HepG2 (cell line): ENCODE data around the gene SLC25A5. TPM values are rescaled to one million over a fixed set of nuclear protein-coding genes. Genes with fewer than 3 reads are reported as not detected.

Source experiments
- ATAC-seq: fragments of 200-7000 bp; cut with Tn5 transposase; 3 replicates; pipeline ENCODE4 v1.9.1; 2020; ENCODE audit warnings: mild to moderate bottlenecking, moderate library complexity
- BruUV-seq: library from RNA; stranded (reverse); fragments of 400-500 nt; replicated peaks from 2 replicates; lab custom pipeline; 2021; lab: Mats Ljungman, UMichigan
- CTCF ChIA-PET: fragments of 300-600 bp; formaldehyde crosslinking; extraction: SDS; loops from one replicate; lab custom pipeline; 2021; ENCODE audit warnings: low total read pairs, inconsistent platforms, low intra/inter-chr PET ratio; lab: Yijun Ruan, JAX
- POLR2A ChIA-PET: fragments of 350-600 bp; sonication (Branson Sonifier 250); formaldehyde crosslinking; loops from one replicate; lab custom pipeline; 2020; ENCODE audit warnings: antibody characterized with exemption, inconsistent platforms; lab: Yijun Ruan, JAX
- DNase-seq: peaks from one replicate; pipeline ENCODE4 v3.0.0-alpha.2; 2015; ENCODE audit warnings: low spot score
- FAIRE-seq: peaks from 3 replicates; lab custom pipeline; 2011; peaks lifted over from hg19 to GRCh38; lab: Jason Lieb, UNC
- H2AFZ ChIP-seq: one replicate; pipeline ENCODE4 v1.6.1; 2011; ENCODE audit warnings: low read length, inconsistent platforms
- H3K27ac ChIP-seq: fragments of 300-600 bp; 3 replicates; pipeline ENCODE4 v1.8.0; 2011; ENCODE audit warnings: mixed run types, mild to moderate bottlenecking, mixed read lengths, low read length, inconsistent platforms; ENCODE audit not compliant: insufficient read depth; ENCODE audit errors: extremely low read length
- H3K27me3 ChIP-seq, 2 experiments: fragments of 200-600 bp in 1 of 2; 2 replicates in 1 of 2; 3 replicates in 1 of 2; pipeline versions ENCODE4 v1.6.0 to v1.8.0; 2011; ENCODE audit warnings: low read length in 2 of 2, mild to moderate bottlenecking in 2 of 2, moderate library complexity in 2 of 2, inconsistent platforms in 1 of 2; ENCODE audit not compliant: insufficient read depth in 2 of 2, control insufficient read depth in 1 of 2
- H3K36me3 ChIP-seq, 2 experiments: fragments of 200-600 bp in 1 of 2; replicated peaks in 1 of 2; 2 replicates in 1 of 2; 3 replicates in 1 of 2; pipeline versions ENCODE4 v1.5.1 to v1.8.0; 2011; ENCODE audit warnings: low read length in 2 of 2, inconsistent platforms in 1 of 2; ENCODE audit not compliant: insufficient read depth in 2 of 2, control insufficient read depth in 1 of 2
- H3K4me1 ChIP-seq: 2 replicates; pipeline ENCODE4 v1.5.1; 2012; ENCODE audit warnings: low read length, inconsistent platforms; ENCODE audit not compliant: insufficient read depth
- H3K4me2 ChIP-seq: 2 replicates; pipeline ENCODE4 v1.6.0; 2011; ENCODE audit warnings: low read depth, low read length, inconsistent platforms
- H3K4me3 ChIP-seq, 3 experiments: fragments of 200-600 bp in 1 of 3; sonication (generic), shearing (Covaris generic) in 1 of 3; replicated peaks in 1 of 3; 2 replicates each; pipeline ENCODE4 v1.5.1; 2011 to 2016; ENCODE audit warnings: low read length in 3 of 3, inconsistent platforms in 2 of 3, low read depth in 2 of 3, mild to moderate bottlenecking in 2 of 3, control low read depth in 1 of 3, mixed read lengths in 1 of 3; ENCODE audit not compliant: insufficient read depth in 1 of 3
- H3K79me2 ChIP-seq: one replicate; pipeline ENCODE4 v1.6.1; 2011; ENCODE audit warnings: low read length, inconsistent platforms; ENCODE audit not compliant: insufficient read depth
- H3K9ac ChIP-seq: 2 replicates; pipeline ENCODE4 v1.6.0; 2011; ENCODE audit warnings: mild to moderate bottlenecking, low read depth, low read length, inconsistent platforms; ENCODE audit not compliant: insufficient read depth
- H3K9me3 ChIP-seq: 2 replicates; pipeline ENCODE4 v1.5.1; 2012; ENCODE audit warnings: mild to moderate bottlenecking, low read length
- H4K20me1 ChIP-seq: 2 replicates; pipeline ENCODE4 v1.6.0; 2011; ENCODE audit warnings: inconsistent platforms, mild to moderate bottlenecking, low read length, moderate library complexity; ENCODE audit not compliant: insufficient read depth
- PHF5A ChIP-seq: IDR thresholded peaks from one replicate; pipeline ENCODE4 v1.6.1; 2018; ENCODE audit warnings: low read depth, missing genetic modification reagents; ENCODE audit not compliant: unreplicated experiment
- REPIN1 ChIP-seq: sonication (generic); formaldehyde crosslinking; IDR thresholded peaks from 2 replicates; pipeline ENCODE4 v1.8.0; 2022; ENCODE audit warnings: missing genetic modification reagents, low read depth, mild to moderate bottlenecking, borderline replicate concordance
- ZFP90 ChIP-seq: sonication (generic); formaldehyde crosslinking; IDR thresholded peaks from 2 replicates; pipeline ENCODE4 v1.8.0; 2022; ENCODE audit warnings: missing genetic modification reagents, mild to moderate bottlenecking, inconsistent platforms, borderline replicate concordance
- ZNF138 ChIP-seq: sonication (generic); formaldehyde crosslinking; IDR thresholded peaks from 2 replicates; pipeline ENCODE4 v1.5.0; 2020; ENCODE audit warnings: mild to moderate bottlenecking, low read depth, missing genetic modification reagents
- ZNF331 ChIP-seq: sonication (generic); formaldehyde crosslinking; IDR thresholded peaks from 2 replicates; pipeline ENCODE4 v1.4.0; 2020; ENCODE audit warnings: missing genetic modification reagents
- ZNF549 ChIP-seq: sonication (generic); formaldehyde crosslinking; IDR thresholded peaks from 2 replicates; pipeline ENCODE4 v1.5.0; 2020; ENCODE audit warnings: missing genetic modification reagents
- WGBS: methylation state at CpG from one replicate; pipeline ENCODE4 v1.1.6; 2017; ENCODE audit warnings: low lambda C conversion rate; 5-methylcytosine and 5-hydroxymethylcytosine counted together
- in situ Hi-C: cut with HindIII; loops from 2 replicates; pipeline ENCODE4 v1.10.0; 2017; ENCODE audit warnings: low pct_unique_long_range_greater_than_20kb; ENCODE audit not compliant: extremely low pct_ligation_motif_present
- intact Hi-C: fragments of 100-400 bp; cut with micrococcal nuclease; formaldehyde crosslinking; loops from one replicate; pipeline ENCODE4 v1.10.0; 2022; ENCODE audit not compliant: unreplicated experiment
- polyA plus RNA-seq, 8 experiments: library from polyadenylated mRNA; depleted of rRNA in 3 of 8; stranded (reverse) in 7 of 8; unstranded in 1 of 8; fragments of >200 nt; fragmentation: Illumina TruSeq in 4 of 8; extraction: Trizol in 4 of 8; gene quantifications; 2 replicates each; pipeline versions ENCODE4 v1.2.1 to v1.2.3, GENCODE V29; 2011 to 2016; ENCODE audit warnings: low read depth in 4 of 8, missing spikeins in 1 of 8, mixed read lengths in 1 of 8; ENCODE audit not compliant: insufficient read depth in 1 of 8
- total RNA-seq, 5 experiments: library from RNA; depleted of rRNA; stranded (reverse); fragments of >200 nt; fragmentation: Illumina TruSeq; extraction: Trizol; gene quantifications; 2 replicates each; pipeline ENCODE4 v1.2.3, GENCODE V29; 2016; ENCODE audit warnings: low read depth in 1 of 5
- TF ChIP-seq, protein P1 (sequence below): sonication (generic); formaldehyde crosslinking; IDR thresholded peaks from 2 replicates; pipeline ENCODE4 v1.4.0; 2020; ENCODE audit warnings: missing genetic modification reagents
- TF ChIP-seq, protein P2 (sequence below): sonication (generic); formaldehyde crosslinking; IDR thresholded peaks from 2 replicates; pipeline ENCODE4 v1.5.1; 2020; ENCODE audit warnings: mild to moderate bottlenecking, missing genetic modification reagents, moderate library complexity
- TF ChIP-seq, protein P3 (sequence below): sonication (generic); formaldehyde crosslinking; IDR thresholded peaks from 2 replicates; pipeline ENCODE4; 2020; ENCODE audit warnings: missing genetic modification reagents, mild to moderate bottlenecking, borderline replicate concordance

The SLC25A5 gene
- total and polyA plus RNA-seq, 2 of the 13 experiments (the other 11 are each of a cell fraction or from before 2014, with no cell fraction given) = 300 to 402 TPM

DNA sequence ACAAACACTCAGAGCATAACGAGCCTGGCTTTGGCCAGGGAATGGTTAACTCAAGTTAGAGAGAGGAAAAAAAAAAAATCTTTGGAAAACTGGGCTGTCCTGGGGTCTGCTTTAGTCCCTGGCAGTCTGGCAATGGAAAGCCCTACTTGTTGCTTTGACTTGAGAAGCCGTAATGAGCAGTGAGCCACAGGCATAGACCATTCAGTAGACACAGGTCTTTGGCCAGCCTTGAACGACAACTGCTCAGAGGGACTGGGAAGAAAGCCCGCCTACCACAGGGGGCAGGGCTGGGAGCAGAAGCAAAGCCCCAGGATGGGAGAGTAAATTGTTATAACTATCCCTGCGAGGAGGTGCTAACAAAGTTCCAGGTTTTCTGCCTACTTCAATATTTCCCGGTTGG is 43.2 kb upstream of the SLC25A5 start:
- POLR2A ChIA-PET = no interaction called here
- Histone ChIP-seq H3K79me2 (no peaks in the 10 kb centered on the region), H3K27ac (no peak overlapping the region), H3K4me3 (no peak overlapping the region), H3K36me3 (no peaks in the 10 kb centered on the region), H3K4me2 (no peak overlapping the region), H3K4me1 (peaks cover 33% of the 10 kb centered on the region), H4K20me1 (no peaks in the 10 kb centered on the region), H3K27me3 (no peaks in the 10 kb centered on the region), H3K9me3 (no peaks in the 10 kb centered on the region), H2AFZ (no peak overlapping the region), H3K9ac (no peak overlapping the region)
- intact Hi-C loops (no loop called here), in situ Hi-C loops (no loop called here)
- ATAC-seq (no peak), DNase-seq (no peak), FAIRE-seq (no peak)
- 87% methylated on average over 4 of the region's 6 CpGs for WGBS
- BruUV-seq = no TSS peak
- CTCF ChIA-PET = no interaction called here
- TF ChIP-seq, protein P1, sequence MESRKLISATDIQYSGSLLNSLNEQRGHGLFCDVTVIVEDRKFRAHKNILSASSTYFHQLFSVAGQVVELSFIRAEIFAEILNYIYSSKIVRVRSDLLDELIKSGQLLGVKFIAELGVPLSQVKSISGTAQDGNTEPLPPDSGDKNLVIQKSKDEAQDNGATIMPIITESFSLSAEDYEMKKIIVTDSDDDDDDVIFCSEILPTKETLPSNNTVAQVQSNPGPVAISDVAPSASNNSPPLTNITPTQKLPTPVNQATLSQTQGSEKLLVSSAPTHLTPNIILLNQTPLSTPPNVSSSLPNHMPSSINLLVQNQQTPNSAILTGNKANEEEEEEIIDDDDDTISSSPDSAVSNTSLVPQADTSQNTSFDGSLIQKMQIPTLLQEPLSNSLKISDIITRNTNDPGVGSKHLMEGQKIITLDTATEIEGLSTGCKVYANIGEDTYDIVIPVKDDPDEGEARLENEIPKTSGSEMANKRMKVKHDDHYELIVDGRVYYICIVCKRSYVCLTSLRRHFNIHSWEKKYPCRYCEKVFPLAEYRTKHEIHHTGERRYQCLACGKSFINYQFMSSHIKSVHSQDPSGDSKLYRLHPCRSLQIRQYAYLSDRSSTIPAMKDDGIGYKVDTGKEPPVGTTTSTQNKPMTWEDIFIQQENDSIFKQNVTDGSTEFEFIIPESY (CRISPR knock-in tag) = peak; percentile 73
- TF ChIP-seq, protein P2, sequence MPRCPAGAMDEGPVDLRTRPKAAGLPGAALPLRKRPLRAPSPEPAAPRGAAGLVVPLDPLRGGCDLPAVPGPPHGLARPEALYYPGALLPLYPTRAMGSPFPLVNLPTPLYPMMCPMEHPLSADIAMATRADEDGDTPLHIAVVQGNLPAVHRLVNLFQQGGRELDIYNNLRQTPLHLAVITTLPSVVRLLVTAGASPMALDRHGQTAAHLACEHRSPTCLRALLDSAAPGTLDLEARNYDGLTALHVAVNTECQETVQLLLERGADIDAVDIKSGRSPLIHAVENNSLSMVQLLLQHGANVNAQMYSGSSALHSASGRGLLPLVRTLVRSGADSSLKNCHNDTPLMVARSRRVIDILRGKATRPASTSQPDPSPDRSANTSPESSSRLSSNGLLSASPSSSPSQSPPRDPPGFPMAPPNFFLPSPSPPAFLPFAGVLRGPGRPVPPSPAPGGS (CRISPR knock-in tag) = no peak

DNA sequence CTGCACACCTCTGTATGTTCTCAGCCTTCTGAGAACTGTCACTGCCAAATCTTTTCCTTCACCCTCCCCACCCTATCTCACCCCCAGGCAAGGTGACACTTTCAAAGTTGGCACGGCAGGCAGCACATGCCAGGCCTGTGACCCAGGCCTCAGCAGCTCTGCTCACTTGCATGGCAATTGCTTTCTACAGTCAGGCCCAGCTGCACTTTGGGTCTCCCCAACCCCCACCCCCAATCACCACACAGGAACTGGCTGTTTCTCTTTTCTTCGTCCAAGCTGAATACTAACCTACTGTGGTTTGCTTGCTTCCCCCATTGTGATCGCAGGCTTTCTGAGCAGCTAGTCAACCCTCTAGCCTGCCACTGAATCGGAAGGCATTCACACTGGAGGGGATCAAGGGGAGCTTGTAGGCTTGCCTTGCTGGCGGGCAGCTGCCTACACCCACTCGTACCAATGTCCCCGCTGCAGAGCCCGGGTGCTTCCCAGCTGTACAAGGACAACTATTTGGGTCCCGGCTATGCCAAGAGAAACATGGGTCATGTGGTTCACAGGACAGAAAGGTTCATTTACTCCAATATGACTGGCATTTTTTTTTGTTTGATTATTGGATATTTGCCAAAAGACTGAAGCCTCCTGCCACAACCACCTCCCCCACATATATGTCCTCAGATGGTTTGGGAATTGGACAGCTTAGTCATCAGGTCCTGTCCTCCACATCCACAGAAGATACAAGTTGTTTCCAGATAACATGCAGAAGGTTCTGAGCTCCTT is 41.0 kb upstream of the SLC25A5 start:
- POLR2A ChIA-PET = no interaction called here
- Histone ChIP-seq H3K4me2 (no peak overlapping the region), H3K9ac (no peak overlapping the region), H3K9me3 (no peaks in the 10 kb centered on the region), H3K27ac (no peak overlapping the region), H2AFZ (no peak overlapping the region), H3K36me3 (no peaks in the 10 kb centered on the region; a peak in 1 of 5 replicates), H4K20me1 (no peaks in the 10 kb centered on the region), H3K79me2 (no peaks in the 10 kb centered on the region), H3K4me1 (peaks cover 27% of the 10 kb centered on the region), H3K4me3 (no peak overlapping the region), H3K27me3 (no peaks in the 10 kb centered on the region)
- no peak for DNase-seq
- in situ Hi-C loops (no loop called here), intact Hi-C loops (no loop called here)
- ATAC-seq = no peak
- 85% methylated on average over 4 of the region's 9 CpGs for WGBS
- FAIRE-seq = no peak
- BruUV-seq = no TSS peak
- CTCF ChIA-PET = no interaction called here
- TF ChIP-seq ZNF549 (CRISPR knock-in tag) (no peak), REPIN1 (no peak), ZFP90 (CRISPR knock-in tag) (no peak), PHF5A (CRISPR knock-in tag) (no peak), ZNF138 (CRISPR knock-in tag) (no peak), ZNF331 (no peak)
- TF ChIP-seq, protein P3, sequence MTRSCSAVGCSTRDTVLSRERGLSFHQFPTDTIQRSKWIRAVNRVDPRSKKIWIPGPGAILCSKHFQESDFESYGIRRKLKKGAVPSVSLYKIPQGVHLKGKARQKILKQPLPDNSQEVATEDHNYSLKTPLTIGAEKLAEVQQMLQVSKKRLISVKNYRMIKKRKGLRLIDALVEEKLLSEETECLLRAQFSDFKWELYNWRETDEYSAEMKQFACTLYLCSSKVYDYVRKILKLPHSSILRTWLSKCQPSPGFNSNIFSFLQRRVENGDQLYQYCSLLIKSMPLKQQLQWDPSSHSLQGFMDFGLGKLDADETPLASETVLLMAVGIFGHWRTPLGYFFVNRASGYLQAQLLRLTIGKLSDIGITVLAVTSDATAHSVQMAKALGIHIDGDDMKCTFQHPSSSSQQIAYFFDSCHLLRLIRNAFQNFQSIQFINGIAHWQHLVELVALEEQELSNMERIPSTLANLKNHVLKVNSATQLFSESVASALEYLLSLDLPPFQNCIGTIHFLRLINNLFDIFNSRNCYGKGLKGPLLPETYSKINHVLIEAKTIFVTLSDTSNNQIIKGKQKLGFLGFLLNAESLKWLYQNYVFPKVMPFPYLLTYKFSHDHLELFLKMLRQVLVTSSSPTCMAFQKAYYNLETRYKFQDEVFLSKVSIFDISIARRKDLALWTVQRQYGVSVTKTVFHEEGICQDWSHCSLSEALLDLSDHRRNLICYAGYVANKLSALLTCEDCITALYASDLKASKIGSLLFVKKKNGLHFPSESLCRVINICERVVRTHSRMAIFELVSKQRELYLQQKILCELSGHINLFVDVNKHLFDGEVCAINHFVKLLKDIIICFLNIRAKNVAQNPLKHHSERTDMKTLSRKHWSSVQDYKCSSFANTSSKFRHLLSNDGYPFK (CRISPR knock-in tag) = no peak
